ENCODE data around the gene MRTFA.

DNA sequence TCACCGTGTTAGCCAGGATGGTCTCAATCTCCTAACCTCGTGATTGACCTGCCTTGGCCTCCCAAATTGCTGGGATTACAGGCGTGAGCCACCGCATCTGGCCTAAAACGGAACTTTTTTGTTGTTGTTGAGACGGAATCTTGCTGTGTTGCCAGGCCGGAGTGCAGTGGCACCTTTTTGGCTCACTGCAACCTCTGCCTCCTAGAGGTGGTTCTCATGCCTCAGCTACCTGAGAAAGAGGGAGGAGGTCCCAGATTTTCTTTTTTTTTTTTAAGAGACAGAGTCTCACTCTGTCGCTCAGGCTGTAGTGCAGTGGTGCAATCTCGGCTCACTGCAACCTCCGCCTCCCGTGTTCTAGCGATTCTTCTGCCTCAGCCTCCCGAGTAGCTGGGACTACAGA lies 34.9 kb upstream of the MRTFA start:
- TF ChIP-seq, protein P1, sequence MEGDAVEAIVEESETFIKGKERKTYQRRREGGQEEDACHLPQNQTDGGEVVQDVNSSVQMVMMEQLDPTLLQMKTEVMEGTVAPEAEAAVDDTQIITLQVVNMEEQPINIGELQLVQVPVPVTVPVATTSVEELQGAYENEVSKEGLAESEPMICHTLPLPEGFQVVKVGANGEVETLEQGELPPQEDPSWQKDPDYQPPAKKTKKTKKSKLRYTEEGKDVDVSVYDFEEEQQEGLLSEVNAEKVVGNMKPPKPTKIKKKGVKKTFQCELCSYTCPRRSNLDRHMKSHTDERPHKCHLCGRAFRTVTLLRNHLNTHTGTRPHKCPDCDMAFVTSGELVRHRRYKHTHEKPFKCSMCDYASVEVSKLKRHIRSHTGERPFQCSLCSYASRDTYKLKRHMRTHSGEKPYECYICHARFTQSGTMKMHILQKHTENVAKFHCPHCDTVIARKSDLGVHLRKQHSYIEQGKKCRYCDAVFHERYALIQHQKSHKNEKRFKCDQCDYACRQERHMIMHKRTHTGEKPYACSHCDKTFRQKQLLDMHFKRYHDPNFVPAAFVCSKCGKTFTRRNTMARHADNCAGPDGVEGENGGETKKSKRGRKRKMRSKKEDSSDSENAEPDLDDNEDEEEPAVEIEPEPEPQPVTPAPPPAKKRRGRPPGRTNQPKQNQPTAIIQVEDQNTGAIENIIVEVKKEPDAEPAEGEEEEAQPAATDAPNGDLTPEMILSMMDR (conservative IDR thresholded peaks at IDR 0.05; ENCODE audit: low read length): no peak
- TF ChIP-seq EZH2phosphoT487 (IDR thresholded peaks at IDR 0.05; ENCODE audit: borderline replicate concordance, low read depth, low read length): no peak
